HG03439 (cell line): Measurements from ENCODE around the gene CYP4F22.
"Not testable (repeated sequence)": the region's sequence is repeated elsewhere in the genome, so short reads cannot be mapped to it uniquely, and the experiment has no call there.

Experiments used
- ATAC-seq: cut with Tn5 transposase; IDR thresholded peaks from one replicate; pipeline ENCODE4 v1.9.1; 2021; ENCODE audit warnings: mild to moderate bottlenecking, moderate library complexity; ENCODE audit not compliant: unreplicated experiment

The CYP4F22 gene

DNA sequence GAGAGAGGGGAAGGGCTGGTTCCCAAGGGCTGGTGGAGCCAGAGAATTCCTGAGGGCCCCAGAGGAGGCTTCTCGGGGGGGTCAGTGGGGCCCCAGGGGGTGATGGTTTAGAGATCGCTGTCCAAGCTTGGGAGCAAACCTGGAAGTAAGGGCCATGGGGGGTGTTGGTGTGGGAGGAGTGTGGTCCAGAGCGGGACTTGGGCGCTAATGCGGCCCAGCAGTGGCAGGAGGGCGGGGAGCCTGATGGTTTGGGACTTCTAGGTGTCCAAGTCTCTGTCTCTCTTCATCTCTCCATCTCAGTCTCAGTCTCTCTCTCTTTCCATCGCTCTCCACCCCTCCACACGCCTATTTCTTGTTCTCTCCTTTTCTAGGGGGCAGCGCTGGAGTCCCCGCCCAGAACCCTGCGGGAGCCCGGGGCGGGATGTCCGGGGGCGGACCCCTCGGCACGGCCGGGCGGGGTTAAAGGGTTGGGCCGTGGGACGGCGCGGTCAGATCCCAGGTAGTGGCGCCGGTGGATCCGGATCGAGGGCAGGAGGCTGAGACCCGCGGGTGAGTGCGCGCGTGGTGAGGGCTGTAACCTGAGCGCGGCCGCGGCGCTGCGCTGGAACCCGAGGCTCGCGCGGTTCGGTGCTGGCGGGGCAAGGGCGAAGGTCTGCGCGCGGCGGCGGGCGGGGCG lies at the start of gene CYP4F22:
Gene CYP4F22, plus strand, starts transcription at position 491 of the 676 bp plus-strand sequence. CDS start 16,812 bp downstream, outside the sequence.
- no peak for ATAC-seq

DNA sequence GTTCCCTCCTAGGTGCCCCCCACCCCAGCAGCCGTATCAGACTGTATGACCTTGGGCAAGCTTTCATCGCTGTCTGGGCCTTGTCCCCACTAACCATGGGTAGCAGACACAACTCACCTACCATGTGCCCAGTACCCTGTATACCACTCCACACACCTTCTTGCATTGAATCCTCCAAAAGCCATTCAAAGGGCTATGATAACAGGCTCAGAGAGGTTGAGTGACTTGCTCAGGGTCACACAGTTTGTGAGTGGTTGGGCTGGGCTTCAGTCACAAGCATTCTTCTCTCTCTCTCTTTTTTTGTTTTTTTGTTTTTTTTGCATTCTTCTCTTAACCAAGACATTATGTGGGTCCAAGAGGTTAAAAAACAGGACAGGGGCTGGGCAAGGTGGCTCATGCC lies 46.6 kb upstream of the CYP4F22 start:
- ATAC-seq: no peak

DNA sequence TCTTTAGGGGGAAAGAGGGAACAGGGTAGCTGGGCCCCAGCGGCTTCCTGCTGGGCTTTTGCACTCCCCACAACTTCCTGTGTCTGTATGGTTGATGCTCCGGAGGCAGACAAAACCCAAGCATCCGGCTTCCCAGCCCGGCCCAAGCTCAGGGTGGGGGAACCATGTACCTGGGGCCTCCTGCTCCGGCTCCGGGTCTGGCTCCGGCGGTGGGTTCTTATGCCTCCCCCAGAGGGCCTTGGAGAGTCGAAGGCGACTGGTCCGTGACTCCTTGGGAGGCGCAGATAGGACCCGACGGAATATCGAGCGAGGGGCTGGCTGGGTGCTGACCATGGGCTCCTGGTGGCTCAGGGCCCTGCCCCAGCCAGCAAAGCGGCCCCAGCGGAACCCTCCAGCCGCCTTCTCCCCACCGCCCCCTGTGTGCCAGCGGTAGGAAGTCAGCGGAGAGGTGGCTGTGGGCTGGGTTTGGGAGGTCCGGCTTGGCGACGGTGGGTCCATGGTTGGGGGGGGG lies 44.4 kb upstream of the CYP4F22 start:
- no peak for ATAC-seq

DNA sequence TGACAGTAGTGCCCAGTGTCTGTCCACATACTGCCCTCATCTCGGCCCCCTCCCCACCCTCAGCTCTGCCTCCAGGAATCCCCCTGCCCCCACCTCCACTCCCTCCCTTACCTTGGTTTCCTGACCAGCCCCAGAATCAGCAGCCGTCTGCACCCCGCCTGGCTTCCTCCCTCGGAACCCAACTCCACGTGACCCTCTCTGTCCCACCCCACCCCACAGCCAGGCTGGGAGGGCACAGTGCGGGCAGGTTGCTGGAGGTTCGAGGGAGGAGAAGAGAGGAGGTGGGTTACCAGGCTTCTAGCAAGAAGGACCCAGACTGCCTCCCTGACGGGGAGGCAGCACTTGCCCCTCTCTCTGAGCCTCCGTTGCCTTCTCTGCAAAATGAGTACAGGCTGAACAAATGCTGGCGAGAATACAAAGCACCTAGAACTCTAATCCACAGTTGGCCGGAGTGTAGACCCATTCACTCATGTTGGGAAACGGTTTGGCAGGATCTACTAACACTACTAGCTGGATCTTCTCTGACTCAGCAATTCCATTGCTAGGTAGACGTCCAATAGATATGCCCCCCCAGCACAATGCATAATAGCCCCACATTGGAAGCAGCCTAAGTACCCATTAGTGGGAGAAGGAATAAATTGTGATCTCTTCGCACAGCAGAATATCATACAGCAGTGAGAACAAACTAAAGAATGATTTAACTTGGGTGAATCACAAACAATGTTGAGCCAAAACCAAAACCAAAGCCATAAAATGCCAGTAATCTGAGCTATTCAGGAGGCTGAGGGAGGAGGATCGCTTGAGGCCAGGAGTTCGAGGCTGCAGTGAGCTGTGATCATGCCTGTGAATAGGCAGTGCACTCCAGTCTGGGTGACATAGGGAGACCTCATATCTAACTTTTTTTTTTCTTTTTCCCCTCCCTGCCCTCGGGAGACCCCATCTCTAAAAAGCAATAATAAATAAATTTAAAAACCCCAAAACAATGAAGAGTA lies 43.6 kb upstream of the CYP4F22 start, which contains the start of gene RASAL3:
Gene RASAL3, minus strand, starts transcription at position 151 of the 992 bp plus-strand sequence. CDS start 186 bp downstream, outside the sequence.
- ATAC-seq: no peak

DNA sequence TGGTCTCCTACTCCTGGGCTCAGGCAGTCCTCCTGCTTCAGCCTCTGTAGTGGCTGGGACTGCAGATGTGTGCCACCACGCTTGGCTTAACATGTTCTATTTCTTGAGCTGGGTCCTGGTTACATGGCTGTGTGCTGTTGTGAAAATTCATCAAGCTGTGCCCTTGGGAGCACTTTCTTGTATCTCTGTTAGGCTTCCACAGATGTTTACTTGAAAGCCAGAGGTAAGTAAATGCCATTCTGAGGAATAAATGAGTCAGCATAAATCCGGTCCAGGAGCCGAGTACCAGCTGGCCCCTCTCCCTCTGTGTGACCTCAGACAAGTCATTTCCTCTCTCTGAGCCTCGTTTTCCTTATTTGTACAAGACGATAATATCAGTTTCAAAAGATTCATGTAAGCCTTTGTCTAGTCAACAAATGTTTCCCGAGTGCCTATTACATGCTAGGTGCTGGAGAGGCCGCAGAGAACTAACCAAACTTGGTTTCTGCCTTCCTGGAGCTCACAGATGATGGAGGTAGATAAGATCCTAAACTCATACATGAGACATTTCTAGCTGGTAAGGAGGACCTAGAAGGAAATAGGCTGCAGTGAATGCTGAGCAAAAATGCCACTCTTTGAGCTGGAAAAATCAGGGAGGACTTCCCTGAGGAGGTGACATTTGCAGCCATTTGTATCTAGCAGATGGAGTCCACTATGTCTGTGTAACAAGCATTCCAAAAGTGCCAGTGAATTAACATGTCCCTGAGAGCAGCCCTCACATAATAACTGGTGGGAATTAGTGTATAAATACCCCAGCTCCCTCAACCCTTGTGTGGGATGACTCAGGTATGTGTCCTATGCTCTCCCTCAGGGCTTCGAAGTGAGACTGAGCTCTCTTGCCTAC lies 41.2 kb upstream of the CYP4F22 start:
- no peak for ATAC-seq

DNA sequence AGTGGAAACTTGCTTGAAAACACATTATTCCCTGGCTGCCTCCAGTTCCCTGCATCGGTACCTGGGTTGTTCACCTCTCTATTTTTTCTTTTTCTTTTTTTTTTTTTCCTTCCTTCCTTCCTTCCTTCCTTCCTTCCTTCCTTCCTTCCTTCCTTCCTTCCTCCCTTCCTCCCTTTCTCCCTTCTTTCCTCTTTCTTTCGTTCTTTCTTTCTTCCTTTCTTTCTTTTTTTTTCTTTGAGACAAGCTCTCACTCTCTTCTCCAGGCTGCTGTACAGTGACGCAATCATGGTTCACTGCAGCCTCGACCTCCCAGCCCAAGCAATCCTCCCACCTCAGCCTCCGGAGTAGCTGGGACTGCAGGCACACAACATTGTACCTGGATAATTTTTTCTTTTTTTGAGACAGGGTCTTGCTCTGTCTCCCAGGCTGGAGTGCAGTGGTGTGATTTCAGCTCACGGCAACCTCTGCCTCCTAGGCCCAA lies 40.6 kb upstream of the CYP4F22 start:
- no peak for ATAC-seq

DNA sequence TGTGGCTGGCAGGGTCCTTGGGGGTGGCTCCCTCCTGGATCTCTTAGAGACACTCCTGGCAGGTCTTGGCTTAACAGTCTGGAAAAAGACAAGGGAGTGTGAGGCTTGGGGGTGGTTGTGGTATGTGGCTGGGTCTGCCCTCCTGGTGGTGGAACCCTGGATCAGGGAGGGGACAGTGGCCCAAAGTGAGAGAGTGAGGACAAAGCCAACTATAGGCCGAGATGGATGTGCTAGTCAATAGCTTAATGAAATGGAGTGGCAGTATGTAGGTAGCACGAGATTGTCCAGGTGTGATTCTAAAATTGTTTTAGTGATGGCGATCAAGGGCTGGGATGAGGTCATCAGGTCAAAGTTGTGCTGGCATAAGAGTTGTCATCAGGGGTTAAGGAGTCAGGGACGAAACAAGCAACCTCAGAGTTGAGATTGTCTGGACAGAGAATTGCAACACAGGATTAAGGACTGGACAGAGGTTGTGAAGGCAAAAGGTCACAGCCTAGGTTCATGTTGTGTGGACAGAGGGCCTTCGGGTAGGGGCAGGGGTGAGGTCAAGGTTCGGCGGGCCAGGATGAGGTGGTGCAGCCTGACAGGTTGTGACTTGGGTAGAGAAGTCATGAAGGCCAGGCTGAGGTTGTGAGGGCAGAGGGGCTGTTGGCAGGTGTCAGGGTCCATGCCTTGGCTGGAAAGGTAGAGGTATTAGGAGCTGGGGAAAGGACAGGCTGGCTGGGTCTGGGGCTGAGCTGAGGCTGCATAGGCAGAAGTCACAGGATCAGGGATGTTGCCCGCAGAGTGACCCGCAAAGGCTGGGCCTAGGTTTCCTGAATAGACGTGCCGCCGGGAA lies 39.4 kb upstream of the CYP4F22 start:
- no peak for ATAC-seq

DNA sequence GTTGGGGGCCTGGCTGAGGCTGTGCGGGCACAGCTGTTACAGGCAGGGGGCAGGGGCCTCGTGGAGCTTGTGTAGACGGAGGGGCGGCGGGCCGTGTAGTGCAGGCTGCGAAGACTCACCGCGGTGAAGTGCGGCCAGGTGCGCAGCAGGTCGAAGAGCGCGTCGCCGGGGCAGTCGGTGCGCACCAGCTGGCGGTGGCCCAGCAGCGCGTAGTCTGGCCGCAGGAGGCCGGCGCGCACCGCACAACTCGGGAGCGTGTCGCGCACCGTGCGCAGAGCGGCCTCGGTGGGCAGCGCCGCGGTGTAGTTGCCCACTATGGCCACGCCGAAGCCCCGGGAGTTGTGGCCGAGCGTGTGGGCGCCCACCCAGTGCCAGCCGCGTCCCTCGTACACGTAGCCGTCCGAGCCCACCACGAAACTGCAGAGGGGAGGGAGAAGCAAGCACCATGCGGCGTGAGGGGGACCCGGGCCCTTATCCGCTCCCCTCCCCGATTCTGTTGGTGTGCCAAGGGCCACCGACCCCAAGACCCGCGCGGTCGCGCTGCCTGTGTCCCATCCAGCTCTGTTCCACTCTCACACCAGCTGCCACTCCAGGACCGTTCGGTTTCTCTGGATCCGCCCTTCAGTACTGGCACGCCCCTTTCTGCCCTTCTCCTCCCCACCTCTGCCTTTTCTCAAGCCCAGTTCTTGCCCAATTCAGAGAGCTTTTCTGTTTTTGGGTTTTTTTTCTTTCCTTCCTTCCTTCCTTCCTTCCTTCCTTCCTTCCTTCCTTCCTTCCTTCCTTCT lies 38.6 kb upstream of the CYP4F22 start:
- no peak for ATAC-seq

DNA sequence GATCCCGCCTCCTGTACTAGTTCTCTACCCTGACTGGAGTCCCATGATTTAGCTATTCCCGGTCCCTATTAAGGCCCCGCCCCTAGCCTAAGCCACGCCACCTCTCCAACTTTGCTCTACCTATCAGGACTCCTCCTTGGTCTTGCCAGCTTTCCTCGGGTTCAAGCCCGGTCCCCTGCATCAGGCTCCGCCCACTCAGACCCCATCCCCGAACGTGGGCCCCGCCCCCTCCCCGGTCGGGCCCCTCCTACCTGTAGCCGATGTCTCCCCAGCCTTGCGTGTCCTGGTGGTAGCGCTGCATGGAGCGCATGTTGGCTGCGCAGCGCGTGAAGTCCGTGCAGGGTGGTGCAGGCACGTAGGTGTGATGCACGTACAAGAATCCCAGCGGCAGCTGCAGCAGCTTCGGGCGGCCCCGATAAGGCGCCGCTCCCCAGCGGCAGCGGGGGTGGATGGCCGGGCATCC lies 36.7 kb upstream of the CYP4F22 start:
- ATAC-seq: no peak

DNA sequence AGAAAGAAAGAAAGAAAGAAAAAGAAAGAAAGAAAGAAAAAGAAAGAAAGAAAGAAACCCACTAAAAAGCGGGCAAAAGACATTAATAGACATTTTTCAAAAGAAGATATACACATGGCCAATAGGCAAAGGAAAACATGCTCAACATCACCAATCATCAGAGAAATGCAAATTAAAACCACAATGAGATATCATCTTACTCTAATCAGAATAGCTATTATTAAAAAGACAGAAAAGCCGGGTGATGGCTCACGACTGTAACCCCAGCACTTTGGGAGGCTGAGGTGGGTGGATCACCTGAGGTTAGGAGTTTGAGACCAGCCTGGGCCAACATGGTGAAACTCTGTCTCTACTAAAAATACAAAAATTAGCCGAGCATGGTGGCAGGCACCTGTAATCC lies 34.5 kb upstream of the CYP4F22 start:
- ATAC-seq: not testable (repeated sequence)

DNA sequence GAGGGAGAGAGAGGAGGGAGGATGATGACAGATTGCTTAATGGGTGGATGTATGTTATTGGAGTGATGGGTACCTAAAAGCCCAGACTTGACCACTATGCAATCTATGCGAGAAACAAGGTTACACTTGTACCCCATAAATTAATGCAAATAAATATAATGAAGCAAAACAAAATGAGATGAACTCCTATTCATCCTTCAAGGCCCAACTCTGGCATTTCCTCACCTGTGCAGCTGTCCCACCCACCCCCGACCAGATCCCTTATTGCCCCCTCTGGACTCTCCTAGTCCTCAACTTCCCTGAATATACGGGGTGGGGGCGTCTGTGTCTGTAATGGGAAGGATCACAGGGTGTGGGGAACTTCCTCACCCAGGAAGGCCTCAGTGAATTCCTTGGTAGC lies 33.2 kb upstream of the CYP4F22 start:
- ATAC-seq: no peak

DNA sequence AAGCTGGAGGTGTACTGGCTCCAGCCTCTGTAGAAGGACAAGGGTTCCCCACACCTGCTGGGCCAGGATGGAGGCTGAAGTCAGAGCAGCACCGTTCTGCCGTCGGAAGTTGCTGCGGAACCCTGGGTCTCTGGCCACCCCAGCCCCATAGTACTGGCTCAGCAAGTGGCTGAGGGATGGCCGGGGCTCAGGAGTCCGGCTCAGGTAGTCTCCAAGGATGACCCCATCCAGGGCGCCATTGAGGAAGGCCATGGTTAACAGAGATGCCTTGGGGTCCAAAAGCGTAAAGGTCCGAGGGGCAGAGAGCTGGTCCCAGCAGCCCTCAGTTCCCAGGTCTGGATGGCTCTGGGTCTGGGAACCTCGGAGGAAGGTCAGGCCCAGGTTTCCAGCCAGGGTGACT lies 32.7 kb upstream of the CYP4F22 start:
- no peak for ATAC-seq

DNA sequence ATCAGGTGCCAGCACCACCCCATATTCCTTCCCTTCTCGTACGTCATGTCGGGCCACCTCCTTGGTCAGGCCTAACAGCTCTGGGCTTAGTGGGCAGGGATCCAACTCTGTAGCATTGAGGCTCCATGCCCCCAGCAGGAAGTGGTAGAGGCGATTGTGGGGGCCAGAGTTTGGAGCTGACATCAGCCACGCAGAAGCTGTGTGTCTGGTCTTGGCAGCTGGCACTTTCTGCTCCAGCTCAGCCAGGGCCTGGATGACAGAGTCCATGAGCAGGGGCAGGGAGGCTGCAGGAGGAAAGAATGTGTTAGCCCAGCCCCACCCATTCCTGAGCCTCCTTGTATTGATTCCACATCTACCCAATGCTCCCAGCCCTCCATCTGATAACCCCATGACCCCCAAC lies 32.0 kb upstream of the CYP4F22 start:
- ATAC-seq: no peak

DNA sequence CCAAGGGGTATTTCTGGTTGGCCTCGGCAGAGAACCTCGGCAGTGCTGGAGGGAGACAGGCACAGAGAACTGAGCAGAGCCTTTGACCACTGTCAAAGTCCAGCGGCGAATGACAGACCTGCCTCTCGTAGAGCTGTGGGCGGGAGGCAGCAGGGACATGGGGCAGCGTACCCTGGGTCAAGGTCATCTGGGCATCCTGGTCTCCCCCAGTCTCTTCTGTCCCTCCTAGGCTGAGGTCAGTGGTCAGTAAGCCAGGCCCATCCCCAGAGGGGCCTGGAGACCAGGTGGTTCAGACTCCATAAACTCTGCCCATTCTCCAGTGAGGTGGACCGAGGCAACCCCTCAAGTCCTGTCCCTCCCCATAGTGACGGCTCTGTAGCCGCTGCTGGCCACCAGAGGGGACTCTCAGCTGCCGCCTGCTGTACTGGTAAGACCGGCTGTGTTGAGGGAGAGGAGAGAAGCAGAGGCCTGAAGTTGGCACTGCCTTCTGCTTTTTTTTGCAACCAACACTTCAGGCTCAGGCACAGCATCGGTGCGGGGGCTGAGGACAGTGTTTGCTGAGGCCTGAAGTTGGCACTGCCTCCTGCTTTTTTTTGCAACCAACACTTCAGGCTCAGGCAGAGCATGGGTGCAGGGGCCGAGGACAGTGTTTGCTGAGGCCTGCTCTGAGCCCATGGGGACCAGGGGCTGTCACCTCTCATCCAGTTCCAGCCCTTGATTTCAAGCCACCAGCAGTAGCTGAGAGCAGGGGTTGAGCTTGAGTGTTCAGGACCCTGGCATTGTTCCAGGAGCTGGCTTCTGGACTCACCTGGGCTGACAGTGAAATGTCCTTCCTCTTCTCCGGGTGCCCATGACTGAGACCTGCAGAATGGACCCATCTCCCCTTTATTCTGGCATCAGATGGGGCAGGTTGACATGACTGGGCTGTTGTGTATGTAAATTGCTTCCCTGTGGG lies 28.7 kb upstream of the CYP4F22 start, which contains the start of gene PGLYRP2:
Gene PGLYRP2, minus strand, starts transcription at position 111 of the 955 bp plus-strand sequence. CDS start 130 bp downstream, outside the sequence.
- no peak for ATAC-seq

DNA sequence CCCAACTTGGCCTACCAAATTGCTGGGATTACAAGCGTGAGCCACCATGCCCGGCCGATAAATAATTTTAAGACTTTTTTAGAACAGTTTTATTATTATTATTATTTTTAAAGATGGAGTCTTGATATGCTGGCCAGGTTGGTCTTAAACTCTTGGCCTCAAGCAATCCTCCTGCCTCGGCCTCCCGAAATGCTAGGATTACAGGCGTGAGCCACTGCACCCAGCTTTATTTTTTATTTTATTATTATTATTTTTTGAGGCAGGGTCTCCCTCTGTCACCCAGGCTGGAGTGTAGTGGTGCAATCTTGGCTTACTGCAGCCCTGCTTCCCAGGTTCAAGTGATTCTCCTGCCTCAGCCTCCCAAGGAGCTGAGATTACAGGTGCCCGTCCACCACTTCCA lies 27.3 kb upstream of the CYP4F22 start:
- not testable (repeated sequence) for ATAC-seq

DNA sequence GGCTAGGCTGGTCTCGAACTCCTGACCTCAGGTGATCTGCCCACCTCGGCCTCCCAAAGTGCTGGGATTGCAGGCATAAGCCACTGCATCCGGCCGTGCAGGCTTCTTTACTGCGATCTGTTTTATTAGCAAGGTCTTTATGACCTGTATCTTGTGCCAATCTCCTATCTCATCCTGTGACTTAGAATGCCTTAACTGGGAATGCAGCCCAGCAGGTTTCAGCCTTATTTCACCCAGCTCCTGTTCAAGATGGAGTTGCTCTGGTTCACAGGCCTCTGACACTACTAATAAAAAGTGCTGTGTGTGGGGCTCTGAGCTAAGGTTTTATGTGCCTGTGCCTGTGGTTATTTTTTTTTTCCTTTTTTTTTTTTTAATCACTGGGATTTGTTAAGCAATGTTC lies 22.6 kb upstream of the CYP4F22 start:
- not testable (repeated sequence) for ATAC-seq

DNA sequence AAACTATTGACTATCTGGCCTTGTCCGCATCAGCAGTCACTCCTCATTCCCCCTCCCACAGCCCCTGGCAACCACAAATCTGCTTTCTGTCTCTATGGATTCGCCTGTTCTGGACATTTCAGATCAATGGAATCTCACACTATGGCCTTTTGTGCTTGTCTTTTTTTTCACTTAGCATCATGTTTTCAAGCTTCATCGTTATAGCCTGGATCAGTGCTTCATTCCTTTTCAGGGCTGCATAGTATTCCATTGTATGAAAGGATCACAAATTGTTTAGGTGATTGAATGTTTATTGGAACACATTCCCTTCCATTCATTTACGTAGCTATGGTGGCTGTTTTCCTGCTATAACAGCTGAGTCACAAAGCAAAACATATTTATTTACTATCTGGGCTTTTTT lies 21.3 kb upstream of the CYP4F22 start:
- ATAC-seq: no peak
